NCI-H1930 (cell line): ENCODE results near the gene STK32C.

ENCODE experiments used
- DNase-seq, 2 experiments: peaks; one replicate each; lab custom pipeline; 2025; lab: John Stamatoyannopoulos, UW

STK32C gene

GRCh38 chr10:132209978-132210530 lies 97.7 kb downstream of the STK32C start:
- no peak for DNase-seq

DNA sequence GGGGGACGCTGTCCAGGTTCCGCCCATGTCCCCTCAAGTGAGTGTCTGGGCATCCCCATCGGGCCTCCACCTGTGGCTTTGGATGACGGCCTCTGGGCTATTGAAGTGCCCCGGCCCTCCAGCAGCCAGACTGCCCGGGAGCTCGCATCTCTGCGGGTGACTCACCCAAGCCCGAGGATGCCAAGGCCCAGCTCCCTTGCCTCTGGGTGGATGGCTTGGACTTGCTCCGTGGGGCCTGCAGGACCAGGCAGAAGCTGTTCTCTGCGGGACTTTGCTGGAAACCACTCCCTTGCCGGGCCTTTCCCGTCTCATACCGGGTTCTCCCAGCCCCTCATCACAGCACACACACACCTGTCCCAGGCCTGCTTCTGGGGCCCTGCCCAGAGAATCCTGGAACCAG lies 98.6 kb downstream of the STK32C start:
- DNase-seq = no peak

- no peak for DNase-seq
These were observed 99.2 kb downstream of the STK32C start for GRCh38 chr10:132208462-132209050.

DNA sequence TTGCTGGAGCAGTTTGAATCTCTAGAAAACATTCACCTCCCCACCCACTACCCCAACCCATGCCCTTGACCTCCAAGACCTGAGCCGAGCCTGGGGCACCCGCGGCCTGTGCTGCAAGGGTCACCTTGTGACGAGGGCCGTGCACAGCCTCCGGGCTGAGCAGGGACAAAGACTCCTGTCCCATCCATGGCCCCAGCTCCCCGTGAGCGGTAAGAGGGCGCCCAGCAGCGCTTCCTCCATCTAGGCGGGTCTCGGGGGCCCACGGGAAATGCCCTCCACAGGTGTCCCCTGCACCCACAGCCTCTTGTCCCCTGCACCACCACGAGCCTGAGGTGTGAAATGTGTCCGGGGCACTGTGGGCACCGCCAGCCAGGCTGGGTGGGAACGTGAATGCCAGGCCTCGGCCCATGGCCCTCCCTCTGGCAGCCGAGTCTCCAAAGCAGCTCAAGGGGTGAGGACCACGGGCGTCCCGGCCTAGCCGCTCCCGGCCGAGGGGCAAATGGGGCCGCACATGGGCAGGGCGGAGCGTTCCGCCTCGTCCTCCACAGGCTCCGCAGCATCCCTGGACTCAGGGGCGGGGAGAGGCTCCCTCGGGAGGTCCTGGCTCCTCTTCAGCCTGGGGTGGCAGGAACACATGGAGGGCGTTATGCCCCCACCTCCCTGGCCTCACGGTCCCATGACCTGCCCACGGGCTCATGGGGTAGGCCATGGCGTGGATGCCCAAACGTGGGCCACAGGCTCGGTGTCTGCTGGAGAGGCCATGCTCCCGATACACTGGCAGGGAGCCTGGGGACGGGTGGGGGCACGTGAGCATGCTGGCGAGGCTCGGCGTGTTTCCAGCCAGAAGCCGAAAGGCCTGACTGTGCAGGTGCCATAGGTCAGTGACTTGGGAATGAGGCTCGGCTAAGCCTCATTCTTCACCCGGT lies 100.0 kb downstream of the STK32C start:
- no peak for DNase-seq

DNA sequence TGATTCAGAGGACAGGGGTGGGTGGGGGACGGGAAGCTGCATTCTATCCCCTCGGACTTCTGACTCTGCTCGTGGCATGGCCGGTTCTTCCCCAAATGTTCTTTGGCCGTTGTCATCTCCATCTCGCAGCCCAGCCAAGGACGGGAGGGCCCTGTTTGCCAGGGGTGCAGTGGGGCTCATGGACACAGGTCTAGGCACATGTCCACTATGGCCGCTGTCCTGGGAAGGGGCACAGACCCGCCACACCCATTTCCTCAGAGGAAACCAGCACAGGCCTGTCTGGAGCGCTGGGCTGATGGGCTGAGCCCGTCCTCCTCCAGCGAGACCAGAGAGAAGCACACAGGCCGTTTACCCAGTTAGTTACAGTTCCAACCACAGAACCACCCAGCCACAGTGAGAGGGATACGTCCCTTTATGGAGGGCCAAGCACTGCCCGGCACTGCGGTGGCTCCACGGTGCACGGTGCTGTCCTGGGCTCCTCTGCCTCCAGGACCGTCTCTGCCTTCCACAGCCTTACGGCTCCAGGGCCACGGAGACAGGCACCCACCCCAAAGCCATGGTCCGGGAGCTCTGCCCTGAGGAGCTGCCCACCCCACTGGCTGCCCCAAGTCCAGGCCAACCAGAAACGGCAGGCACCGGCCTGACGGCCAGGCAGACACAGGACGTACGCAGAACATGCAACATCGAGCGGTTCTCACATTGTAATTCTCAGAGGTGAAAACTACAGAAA lies 100.8 kb downstream of the STK32C start:
- no peak for DNase-seq

GRCh38 chr10:132206377-132206745 lies 101.4 kb downstream of the STK32C start:
- no peak for DNase-seq

DNA sequence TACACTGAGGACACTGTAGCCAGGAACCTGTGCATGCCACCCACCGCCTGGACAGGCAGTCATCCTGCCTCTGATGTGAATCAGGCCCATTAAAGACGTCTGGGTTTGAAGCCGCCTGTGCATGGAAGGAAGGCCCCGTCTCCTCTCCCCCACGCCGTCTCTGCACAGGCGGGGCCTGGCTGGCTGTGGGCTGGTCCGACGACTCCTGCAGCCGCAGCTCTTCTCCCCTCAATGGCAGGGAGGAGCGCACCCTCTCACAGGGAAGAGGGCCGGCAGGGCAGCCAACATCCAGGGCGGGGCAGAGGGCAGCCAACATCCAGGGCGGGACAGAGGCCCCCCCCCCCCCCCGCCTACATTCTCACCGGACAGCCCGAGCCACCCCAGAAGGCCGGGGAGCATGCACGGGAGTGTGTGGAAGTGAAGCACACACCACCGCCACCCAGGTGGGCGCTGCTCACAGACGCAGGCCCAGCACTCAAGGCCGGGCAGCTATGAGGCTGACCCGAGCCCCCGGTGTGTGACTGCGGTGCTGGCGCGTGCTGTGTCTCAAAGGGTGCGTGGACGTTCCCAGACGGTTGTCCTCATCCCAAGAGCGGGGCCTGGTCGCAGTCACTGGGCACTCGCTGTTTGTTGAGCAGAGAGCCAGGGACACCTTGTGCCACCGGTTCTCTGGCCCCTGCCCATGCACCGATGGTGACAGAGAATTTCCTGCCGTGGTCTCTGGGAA lies 101.9 kb downstream of the STK32C start:
- DNase-seq = no peak

GRCh38 chr10:132204781-132205473 lies 102.8 kb downstream of the STK32C start:
- no peak for DNase-seq

- no peak for DNase-seq
These were observed 103.5 kb downstream of the STK32C start for GRCh38 chr10:132204078-132204780.

DNA sequence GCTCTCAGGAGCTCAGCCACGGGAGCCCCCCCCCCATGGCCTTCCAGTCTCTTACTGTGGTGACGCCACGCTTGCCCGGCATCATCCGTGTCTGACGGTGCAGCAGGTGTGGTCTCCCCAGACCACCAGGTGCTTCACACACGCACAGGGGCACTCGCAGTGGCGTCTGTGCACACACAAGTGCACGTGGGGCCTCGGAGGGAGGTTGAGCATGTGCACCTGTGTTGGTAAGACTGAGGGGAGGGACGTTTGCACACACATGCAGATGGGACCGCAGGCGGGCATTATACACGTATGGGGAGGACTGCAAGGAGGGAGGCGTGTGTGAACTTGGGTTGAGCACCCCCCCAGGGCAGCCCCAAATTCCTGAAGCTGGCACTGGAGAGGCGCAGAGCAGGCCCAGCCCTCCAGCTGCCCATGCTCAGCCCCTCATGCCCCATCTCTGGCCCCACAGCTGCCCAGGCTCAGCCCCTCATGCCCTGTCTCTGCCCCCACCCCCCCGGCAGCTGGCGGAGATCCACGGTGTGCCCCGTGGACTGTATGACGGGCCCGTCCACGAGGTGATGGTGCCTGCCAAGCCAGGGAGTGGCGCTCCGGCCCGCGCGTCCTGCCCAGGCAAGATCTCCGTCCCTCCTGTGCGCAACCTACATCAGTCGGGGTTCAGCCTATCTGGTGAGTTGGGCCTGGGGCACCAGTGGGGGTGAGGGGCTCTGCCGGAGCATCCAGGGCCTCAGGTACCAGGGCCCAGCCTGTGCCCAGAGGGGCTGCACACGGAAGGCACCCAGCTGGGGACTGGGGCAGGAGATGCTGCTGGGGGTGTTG lies 104.3 kb downstream of the STK32C start:
- no peak for DNase-seq

DNA sequence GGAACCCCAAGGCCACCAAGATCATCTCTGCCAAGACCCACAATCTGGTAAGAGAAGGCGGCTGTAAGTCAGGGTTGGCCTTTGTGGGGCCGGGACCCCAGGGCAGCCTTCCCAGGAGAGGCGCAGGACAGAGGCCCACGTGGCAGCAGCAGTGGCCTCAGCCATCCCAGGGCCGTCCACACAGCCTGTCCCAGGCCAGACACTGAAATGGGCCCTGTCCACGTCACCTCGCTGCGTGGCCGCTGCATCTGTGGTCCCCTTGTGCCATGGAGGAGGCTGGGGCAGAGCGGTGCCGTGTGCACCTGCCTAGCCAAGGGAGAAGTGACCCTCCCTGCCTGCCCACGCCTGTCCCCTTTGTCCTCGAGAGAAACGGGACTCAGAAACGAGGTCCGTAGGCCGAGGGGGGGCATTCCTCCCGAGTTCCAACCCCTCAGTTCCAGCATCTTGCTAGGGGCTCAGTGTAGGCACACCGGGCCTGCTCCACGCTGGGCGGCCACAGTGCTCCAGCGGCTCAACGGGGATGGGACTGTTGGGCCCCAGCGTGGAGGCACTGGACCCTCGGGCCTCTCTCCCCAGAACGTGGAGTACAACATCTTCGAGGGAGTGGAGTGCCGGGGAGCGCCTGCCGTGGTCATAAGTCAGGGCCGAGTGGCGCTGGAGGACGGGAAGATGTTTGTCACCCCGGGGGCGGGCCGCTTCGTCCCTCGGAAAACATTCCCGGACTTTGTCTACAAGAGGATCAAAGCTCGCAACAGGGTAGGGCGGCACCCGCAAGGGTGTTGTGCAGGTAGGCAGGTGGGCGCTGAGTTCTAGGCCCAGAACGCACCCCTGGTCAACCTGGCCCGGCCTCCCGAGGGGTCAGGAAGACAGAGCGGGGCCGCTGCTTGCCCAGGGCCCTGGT lies 105.4 kb downstream of the STK32C start:
- no peak for DNase-seq

GRCh38 chr10:132201111-132201969 lies 106.4 kb downstream of the STK32C start:
- no peak for DNase-seq

DNA sequence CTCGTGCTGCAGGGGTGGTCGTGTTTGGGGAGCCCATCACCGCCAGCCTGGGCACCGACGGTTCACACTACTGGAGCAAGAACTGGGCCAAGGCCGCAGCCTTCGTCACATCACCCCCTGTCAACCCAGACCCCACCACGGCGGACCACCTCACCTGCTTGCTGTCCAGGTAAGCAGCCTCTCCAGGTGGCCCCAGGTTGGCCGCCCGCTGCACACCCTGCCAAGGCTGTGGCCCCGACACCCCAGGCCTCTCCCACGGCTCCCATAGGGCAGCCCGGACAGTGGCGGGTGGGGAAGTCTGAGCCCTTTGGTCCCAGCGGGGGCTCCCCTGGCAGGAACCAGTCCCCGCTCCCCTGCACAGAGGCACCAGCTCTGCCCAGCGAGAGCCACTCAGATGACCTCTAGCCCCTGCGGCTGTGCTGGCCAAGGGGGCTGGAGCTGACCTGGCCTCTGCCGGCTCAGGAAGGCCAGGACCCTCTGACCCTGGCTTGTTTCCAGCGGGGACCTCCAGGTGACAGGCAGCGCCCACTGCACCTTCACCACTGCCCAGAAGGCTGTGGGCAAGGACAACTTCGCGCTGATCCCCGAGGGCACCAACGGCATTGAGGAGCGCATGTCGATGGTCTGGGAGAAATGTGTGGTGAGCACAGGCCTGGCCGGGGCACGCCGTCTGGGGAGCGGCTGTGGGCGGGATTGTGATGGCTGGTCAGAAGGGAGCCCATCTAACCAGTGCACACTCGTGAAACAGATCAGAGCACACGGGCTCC lies 107.2 kb downstream of the STK32C start:
- DNase-seq = no peak

GRCh38 chr10:132199854-132200311 lies 107.9 kb downstream of the STK32C start:
- no peak for DNase-seq

GRCh38 chr10:132199268-132199853 lies 108.4 kb downstream of the STK32C start:
- no peak for DNase-seq

- DNase-seq = no peak
These were observed 109.2 kb downstream of the STK32C start for GRCh38 chr10:132198381-132199181.
